Epidermal melanocyte (primary cell): ENCODE data around the gene SYNE4.
"Not testable (repeated sequence)": the region's sequence is repeated elsewhere in the genome, so short reads cannot be mapped to it uniquely, and the experiment has no call there.

ENCODE experiments used
- DNase-seq: peaks from one replicate; pipeline ENCODE4 v3.0.0; 2011; ENCODE audit warnings: low spot score; ENCODE audit not compliant: insufficient read length

SYNE4 gene

GRCh38 chr19:36008336-36008978 is at the start of gene SYNE4:
Gene SYNE4, minus strand, starts transcription at chr19:36008813. Its CDS starts 132 bp downstream, at chr19:36008681.
- no peak for DNase-seq

GRCh38 chr19:36054733-36055686 is 46.4 kb upstream of the SYNE4 start, which contains the start of gene WDR62:
Gene WDR62, plus strand, starts transcription at chr19:36054897. Its CDS starts 75 bp downstream, at chr19:36054972.
- peak; percentile 94 for DNase-seq

- peak; percentile 97 for DNase-seq
These were observed 45.6 kb upstream of the SYNE4 start, which contains the start of gene THAP8 for GRCh38 chr19:36054119-36054732. Gene THAP8, minus strand, starts transcription at chr19:36054285. Its CDS starts 68 bp downstream, at chr19:36054217.

- DNase-seq: no peak
These were observed 43.0 kb upstream of the SYNE4 start for GRCh38 chr19:36051637-36052036.

- DNase-seq: no peak
These were observed 42.6 kb upstream of the SYNE4 start for GRCh38 chr19:36051236-36051635.

- no peak for DNase-seq
These were observed 40.6 kb upstream of the SYNE4 start for GRCh38 chr19:36049080-36049698.

GRCh38 chr19:36047835-36048234 is 39.2 kb upstream of the SYNE4 start:
- DNase-seq: no peak

GRCh38 chr19:36046443-36047050 is 37.9 kb upstream of the SYNE4 start:
- DNase-seq: no peak

GRCh38 chr19:36043952-36044351 is 35.3 kb upstream of the SYNE4 start:
- DNase-seq: no peak

GRCh38 chr19:36041831-36042230 is 33.2 kb upstream of the SYNE4 start:
- DNase-seq: no peak

GRCh38 chr19:36041092-36041491 is 32.5 kb upstream of the SYNE4 start:
- not testable (repeated sequence) for DNase-seq

- DNase-seq: no peak
These were observed 31.9 kb upstream of the SYNE4 start for GRCh38 chr19:36040495-36040894.

GRCh38 chr19:36032251-36033104 is 23.9 kb upstream of the SYNE4 start, which contains the start of gene CLIP3:
Gene CLIP3, minus strand, starts transcription at chr19:36032873. Its CDS starts 516 bp downstream, at chr19:36032357.
- DNase-seq: peak; percentile 99

GRCh38 chr19:36031308-36031707 is 22.7 kb upstream of the SYNE4 start:
- no peak for DNase-seq

GRCh38 chr19:36030264-36031148 is 21.9 kb upstream of the SYNE4 start:
- DNase-seq: no peak

- DNase-seq: no peak
These were observed 19.9 kb upstream of the SYNE4 start for GRCh38 chr19:36028313-36029041.

GRCh38 chr19:36027696-36028095 is 19.1 kb upstream of the SYNE4 start:
- DNase-seq: no peak
